Measurements from ENCODE around the gene PHF8. TPM values are rescaled to one million over a fixed set of nuclear protein-coding genes. Genes with fewer than 3 reads are reported as not detected.

PHF8 gene
- total RNA-seq, 1 donor from 2014 or later: 22.3 TPM

DNA sequence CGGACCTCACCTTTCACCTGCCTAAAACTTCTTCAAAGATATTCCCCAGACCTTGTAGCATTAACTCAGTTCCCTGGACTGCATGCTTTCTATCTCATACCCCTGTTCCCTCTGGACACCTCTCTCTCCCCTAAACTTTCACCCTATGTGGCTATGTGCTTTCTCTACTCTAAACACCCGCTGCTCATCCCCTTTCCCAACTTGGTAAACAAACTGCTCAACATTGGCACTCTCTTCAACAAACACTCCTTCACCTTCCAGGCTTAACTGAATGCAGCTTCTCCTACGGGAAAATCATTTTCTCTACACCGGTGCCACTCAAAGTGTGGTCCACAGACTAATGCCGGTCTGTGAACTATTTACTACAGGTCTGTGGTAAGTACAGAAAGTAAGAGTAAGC, 19.9 kb downstream of the PHF8 start:
- H3K4me1 Mint-ChIP-seq: no peaks in the 10 kb centered on the region
- no peak overlapping the region for H3K4me3 Mint-ChIP-seq
- TF ChIP-seq EZH2phosphoT487 (IDR thresholded peaks at IDR 0.05): no peak
- TF ChIP-seq EZH2 (IDR thresholded peaks at IDR 0.05): no peak
- TF ChIP-seq, protein P1, sequence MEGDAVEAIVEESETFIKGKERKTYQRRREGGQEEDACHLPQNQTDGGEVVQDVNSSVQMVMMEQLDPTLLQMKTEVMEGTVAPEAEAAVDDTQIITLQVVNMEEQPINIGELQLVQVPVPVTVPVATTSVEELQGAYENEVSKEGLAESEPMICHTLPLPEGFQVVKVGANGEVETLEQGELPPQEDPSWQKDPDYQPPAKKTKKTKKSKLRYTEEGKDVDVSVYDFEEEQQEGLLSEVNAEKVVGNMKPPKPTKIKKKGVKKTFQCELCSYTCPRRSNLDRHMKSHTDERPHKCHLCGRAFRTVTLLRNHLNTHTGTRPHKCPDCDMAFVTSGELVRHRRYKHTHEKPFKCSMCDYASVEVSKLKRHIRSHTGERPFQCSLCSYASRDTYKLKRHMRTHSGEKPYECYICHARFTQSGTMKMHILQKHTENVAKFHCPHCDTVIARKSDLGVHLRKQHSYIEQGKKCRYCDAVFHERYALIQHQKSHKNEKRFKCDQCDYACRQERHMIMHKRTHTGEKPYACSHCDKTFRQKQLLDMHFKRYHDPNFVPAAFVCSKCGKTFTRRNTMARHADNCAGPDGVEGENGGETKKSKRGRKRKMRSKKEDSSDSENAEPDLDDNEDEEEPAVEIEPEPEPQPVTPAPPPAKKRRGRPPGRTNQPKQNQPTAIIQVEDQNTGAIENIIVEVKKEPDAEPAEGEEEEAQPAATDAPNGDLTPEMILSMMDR (IDR thresholded peaks at IDR 0.05): no peak
- peaks cover 2% of the 10 kb centered on the region for H3K27me3 Mint-ChIP-seq (ENCODE audit: insufficient read depth, low read depth)
- no peaks in the 10 kb centered on the region for H3K27me3 ChIP-seq
- H3K4me1 ChIP-seq: no peaks in the 10 kb centered on the region
- DNase-seq (ENCODE audit: low spot score): no peak
- H3K4me2 ChIP-seq: no peak overlapping the region
- no peaks in the 10 kb centered on the region for H4K20me1 ChIP-seq (ENCODE audit: low read depth)
- peaks cover 16% of the 10 kb centered on the region for H3K36me3 Mint-ChIP-seq
- no peak overlapping the region for H3K27ac ChIP-seq
- no peak overlapping the region for H2AFZ ChIP-seq (replicated peaks)
- H3K36me3 ChIP-seq: peaks cover 8% of the 10 kb centered on the region
- no peak overlapping the region for H3K9ac ChIP-seq
- peaks cover 2% of the 10 kb centered on the region for H3K9me3 Mint-ChIP-seq
- H3K79me2 ChIP-seq (ENCODE audit: low read depth): no peaks in the 10 kb centered on the region
- H3K9me3 ChIP-seq (ENCODE audit: low read depth): no peaks in the 10 kb centered on the region
- no peak overlapping the region for H3K4me3 ChIP-seq
- H3K27ac Mint-ChIP-seq: no peak overlapping the region
- H3F3A ChIP-seq (ENCODE audit: low read depth): no peaks in the 10 kb centered on the region

DNA sequence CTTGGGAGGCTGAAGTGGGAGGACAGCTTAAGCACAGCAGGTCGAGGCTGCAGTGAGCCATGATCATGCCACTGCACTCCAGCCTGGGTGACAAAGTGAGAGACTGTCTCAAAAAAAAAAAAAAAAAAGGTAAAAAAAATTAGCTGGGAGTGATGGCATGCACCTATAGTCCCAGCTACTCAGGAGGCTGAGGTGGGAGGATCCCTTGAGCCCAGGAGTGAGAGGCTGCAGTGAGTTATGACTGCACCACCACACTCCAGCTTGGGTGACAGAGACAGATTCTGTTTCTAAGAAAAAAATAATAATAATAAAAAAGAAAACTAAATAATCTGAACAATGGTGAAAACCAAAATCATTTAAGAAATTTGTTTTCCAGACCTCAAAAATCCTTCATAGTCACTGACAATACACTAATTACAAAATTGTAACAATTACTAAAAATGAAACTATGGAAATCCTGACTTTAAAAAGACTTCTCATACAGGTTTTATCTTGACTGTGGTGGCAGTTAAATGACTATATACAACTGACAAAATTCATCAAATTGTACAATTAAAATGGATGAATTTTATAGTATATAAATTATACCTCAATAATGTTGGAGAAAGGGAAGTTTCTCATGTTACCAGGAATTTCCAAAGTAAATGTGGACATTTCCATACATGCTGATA, 31.3 kb downstream of the PHF8 start:
- Mint-ChIP-seq H3K27me3 (ENCODE audit: insufficient read depth, low read depth) (no peaks in the 10 kb centered on the region), H3K36me3 (peaks cover 19% of the 10 kb centered on the region)

DNA sequence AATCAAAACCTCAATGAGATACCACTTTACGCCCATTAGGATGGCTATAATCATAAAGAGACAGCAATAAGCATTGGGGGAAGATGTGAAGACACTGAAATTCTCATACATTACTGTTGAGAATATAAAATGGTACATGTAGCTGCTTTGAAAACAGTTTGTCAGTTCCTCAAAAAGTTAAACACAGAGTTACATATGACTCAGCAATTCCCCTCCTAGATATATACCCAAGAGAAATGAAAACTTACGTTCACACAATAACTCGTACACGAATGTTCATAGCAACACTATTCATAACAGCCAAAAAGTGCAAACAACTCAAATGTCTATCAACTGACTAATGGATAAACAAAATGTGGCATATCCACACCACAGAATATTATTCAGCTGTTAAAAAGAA, 36.6 kb downstream of the PHF8 start:
- no peaks in the 10 kb centered on the region for H3K4me1 ChIP-seq
- no peak overlapping the region for H3K27ac Mint-ChIP-seq
- no peaks in the 10 kb centered on the region for H4K20me1 ChIP-seq (ENCODE audit: low read depth)
- H3K4me1 Mint-ChIP-seq: no peaks in the 10 kb centered on the region
- H3K4me3 ChIP-seq: no peak overlapping the region
- no peak overlapping the region for H3K4me2 ChIP-seq
- no peak overlapping the region for H3K4me3 Mint-ChIP-seq
- no peak overlapping the region for H3K27ac ChIP-seq
- peaks cover 4% of the 10 kb centered on the region for H3K9me3 Mint-ChIP-seq
- no peaks in the 10 kb centered on the region for H3K36me3 ChIP-seq
- no peak overlapping the region for H3K9ac ChIP-seq
- no peak for TF ChIP-seq EZH2 (IDR thresholded peaks at IDR 0.05)
- TF ChIP-seq, protein P1 (IDR thresholded peaks at IDR 0.05): no peak
- no peak for TF ChIP-seq EZH2phosphoT487 (IDR thresholded peaks at IDR 0.05)
- H3K27me3 ChIP-seq: no peaks in the 10 kb centered on the region
- H3K36me3 Mint-ChIP-seq: peaks cover 19% of the 10 kb centered on the region
- H3F3A ChIP-seq (ENCODE audit: low read depth): no peaks in the 10 kb centered on the region
- H2AFZ ChIP-seq (replicated peaks): no peak overlapping the region
- DNase-seq (ENCODE audit: low spot score): no peak
- peaks cover 14% of the 10 kb centered on the region for H3K9me3 ChIP-seq (ENCODE audit: low read depth)
- no peaks in the 10 kb centered on the region for H3K27me3 Mint-ChIP-seq (ENCODE audit: insufficient read depth, low read depth)
- no peaks in the 10 kb centered on the region for H3K79me2 ChIP-seq (ENCODE audit: low read depth)

More for the DNA sequence above, 31.3 kb downstream of the PHF8 start:
- no peak for DNase-seq (ENCODE audit: low spot score)
- Histone ChIP-seq H3K4me2 (no peak overlapping the region), H3K4me3 (no peak overlapping the region), H3K9ac (no peak overlapping the region), H4K20me1 (ENCODE audit: low read depth) (no peaks in the 10 kb centered on the region), H3K79me2 (ENCODE audit: low read depth) (no peaks in the 10 kb centered on the region), H3K9me3 (ENCODE audit: low read depth) (peaks cover under 1% of the 10 kb centered on the region), H3K4me1 (no peaks in the 10 kb centered on the region), H3K27me3 (no peaks in the 10 kb centered on the region), H2AFZ (replicated peaks) (no peak overlapping the region), H3K27ac (no peak overlapping the region), H3F3A (ENCODE audit: low read depth) (no peaks in the 10 kb centered on the region), H3K36me3 (no peaks in the 10 kb centered on the region)
- Mint-ChIP-seq H3K27ac (no peak overlapping the region), H3K9me3 (peaks cover 4% of the 10 kb centered on the region), H3K4me1 (no peaks in the 10 kb centered on the region), H3K4me3 (no peak overlapping the region)
- TF ChIP-seq, protein P1 (IDR thresholded peaks at IDR 0.05): no peak
- TF ChIP-seq EZH2phosphoT487 (IDR thresholded peaks at IDR 0.05) (no peak), EZH2 (IDR thresholded peaks at IDR 0.05) (no peak)
